Measurements from ENCODE around the gene TNFAIP2.

The TNFAIP2 gene, protein sequence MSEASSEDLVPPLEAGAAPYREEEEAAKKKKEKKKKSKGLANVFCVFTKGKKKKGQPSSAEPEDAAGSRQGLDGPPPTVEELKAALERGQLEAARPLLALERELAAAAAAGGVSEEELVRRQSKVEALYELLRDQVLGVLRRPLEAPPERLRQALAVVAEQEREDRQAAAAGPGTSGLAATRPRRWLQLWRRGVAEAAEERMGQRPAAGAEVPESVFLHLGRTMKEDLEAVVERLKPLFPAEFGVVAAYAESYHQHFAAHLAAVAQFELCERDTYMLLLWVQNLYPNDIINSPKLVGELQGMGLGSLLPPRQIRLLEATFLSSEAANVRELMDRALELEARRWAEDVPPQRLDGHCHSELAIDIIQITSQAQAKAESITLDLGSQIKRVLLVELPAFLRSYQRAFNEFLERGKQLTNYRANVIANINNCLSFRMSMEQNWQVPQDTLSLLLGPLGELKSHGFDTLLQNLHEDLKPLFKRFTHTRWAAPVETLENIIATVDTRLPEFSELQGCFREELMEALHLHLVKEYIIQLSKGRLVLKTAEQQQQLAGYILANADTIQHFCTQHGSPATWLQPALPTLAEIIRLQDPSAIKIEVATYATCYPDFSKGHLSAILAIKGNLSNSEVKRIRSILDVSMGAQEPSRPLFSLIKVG

DNA sequence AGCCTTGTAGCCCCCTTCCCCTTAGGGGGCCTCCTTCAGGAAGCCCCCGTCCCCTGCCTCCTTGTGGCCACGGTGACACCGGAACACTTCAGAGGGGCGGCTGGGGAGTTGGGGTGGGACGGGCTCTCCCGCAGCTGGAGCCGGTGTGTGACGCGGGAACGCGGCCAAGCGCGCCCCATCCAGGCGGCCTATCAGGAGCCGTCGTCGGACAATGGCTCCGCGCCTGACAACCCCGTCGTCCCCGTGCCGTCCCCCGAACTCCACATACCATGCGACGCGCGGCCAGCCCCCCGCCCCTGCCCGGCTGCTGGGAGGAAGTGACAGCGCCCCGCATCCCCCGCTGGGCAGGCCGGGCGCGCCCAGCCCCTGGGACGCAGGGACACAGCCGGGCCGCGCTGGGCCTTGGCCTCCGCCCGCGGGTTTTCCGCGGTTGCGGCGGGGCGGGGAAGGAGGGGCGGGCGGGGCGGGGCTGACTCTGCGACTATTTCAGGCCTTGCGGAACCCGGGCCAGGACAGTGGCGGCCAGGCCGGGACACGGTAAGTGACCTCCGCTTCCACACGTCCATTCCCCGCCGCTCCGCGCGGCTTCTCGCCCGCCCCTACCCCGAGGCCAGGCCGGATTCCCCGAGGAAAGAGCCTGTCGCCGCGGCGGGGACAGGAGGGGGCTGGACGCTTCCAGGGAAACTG is at the start of gene TNFAIP2:
Gene TNFAIP2, plus strand, starts transcription at position 515 of the 687 bp plus-strand sequence. CDS start 2,997 bp downstream, outside the sequence.
- TF ChIP-seq GATA3 (IDR thresholded peaks at IDR 0.05; ENCODE audit: low read depth, low read length) (no peak), GATA2 (IDR thresholded peaks at IDR 0.05; ENCODE audit: low read depth, low read length) (no peak)

GRCh38 chr14:103073876-103074728 is 49.2 kb upstream of the TNFAIP2 start:
- TF ChIP-seq GATA3 (IDR thresholded peaks at IDR 0.05; ENCODE audit: low read depth, low read length) = no peak

GRCh38 chr14:103074729-103075367 is 48.4 kb upstream of the TNFAIP2 start:
- no peak for TF ChIP-seq GATA2 (IDR thresholded peaks at IDR 0.05; ENCODE audit: low read depth, low read length)
- no peak for TF ChIP-seq GATA3 (IDR thresholded peaks at IDR 0.05; ENCODE audit: low read depth, low read length)

DNA sequence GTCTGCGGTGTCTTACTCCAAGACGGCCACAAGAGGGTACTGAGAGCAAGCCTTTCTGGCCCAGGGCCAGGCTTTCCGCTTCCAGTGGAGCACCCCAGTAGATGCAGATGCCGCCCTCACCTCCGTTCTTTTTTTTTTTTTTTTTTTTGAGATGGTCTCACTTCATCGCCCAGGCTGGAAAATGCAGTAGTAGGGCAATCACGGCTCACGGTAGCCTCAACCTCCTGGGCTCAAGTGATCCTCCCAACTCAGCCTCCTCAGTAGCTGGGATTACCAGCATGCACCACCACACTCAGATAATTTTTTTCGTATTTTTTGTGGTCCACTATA is 44.9 kb upstream of the TNFAIP2 start:
- TF ChIP-seq GATA2 (IDR thresholded peaks at IDR 0.05; ENCODE audit: low read depth, low read length) (no peak), GATA3 (IDR thresholded peaks at IDR 0.05; ENCODE audit: low read depth, low read length) (no peak)

GRCh38 chr14:103078860-103079587 is 44.2 kb upstream of the TNFAIP2 start:
- TF ChIP-seq GATA2 (IDR thresholded peaks at IDR 0.05; ENCODE audit: low read depth, low read length) (no peak), GATA3 (IDR thresholded peaks at IDR 0.05; ENCODE audit: low read depth, low read length) (no peak)

DNA sequence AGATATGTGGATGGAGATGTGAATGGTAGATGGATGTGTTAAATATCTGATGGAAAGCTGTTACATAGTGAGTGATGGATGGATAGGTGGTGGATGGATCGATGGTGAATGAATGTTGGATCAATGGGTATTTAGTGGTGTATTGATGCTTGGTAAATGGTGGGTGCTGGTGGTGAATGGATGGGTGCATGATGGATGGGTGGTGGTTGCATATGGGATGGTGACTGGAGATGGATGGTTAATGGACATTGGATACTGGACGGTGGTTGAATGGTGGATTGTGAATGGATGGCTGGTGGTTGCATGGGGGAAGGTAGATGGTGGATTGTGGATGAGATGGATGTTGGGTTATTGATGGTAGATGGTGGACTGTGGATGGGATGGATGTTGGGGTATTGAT is 41.3 kb upstream of the TNFAIP2 start:
- TF ChIP-seq GATA2 (IDR thresholded peaks at IDR 0.05; ENCODE audit: low read depth, low read length) (no peak), GATA3 (IDR thresholded peaks at IDR 0.05; ENCODE audit: low read depth, low read length) (no peak)

DNA sequence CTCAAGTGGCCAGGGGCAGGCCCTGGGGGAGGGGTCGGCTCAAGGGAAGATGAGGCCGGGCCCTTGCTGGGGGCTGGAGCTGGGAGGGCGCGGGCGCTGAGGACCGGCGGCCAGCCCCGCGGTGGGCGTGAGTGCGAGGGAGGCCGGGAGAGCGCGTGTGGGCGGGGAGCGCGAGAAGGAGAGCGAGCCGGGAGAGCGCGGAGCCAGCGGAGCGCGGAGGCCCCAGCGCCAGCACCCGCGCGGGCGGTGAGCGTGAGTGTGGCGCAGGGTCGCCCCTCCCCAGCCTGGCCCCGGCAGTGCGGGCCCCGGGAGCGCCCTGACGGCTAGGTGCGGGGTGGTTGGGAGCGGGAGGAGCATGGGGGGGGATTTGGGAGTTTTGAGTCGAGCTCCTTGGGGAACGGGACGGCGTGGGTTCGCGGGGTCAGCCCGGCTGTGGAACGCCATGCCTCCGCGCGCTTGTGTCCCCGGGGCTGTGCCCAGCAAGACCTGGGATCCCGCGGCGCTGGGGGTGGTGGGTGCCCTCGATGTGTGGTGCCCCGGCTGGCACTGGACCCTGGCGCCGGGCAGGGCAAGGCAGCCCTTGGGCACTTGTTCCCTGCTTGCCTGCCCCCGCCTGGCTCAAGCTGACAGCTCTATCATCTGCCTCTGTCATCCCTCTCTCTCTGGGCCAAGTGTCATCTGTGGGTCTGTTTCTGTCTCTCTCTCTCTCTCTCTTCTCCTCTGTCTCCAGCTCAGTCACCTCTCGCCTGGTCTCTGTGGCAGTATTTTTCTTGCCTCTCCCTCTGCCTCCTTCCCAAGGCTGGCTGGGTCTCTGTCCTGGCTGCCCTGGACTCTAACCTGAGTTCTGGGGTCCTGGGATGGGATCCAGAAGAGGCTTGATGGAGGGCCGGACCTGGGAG is 39.0 kb upstream of the TNFAIP2 start, which contains the start of gene LBHD2:
Gene LBHD2, plus strand, starts transcription at position 190 of the 899 bp plus-strand sequence. CDS start 1,803 bp downstream, outside the sequence.
- TF ChIP-seq GATA2 (IDR thresholded peaks at IDR 0.05; ENCODE audit: low read depth, low read length) (no peak), GATA3 (IDR thresholded peaks at IDR 0.05; ENCODE audit: low read depth, low read length) (no peak)

GRCh38 chr14:103085106-103086091 is 37.9 kb upstream of the TNFAIP2 start:
- TF ChIP-seq GATA3 (IDR thresholded peaks at IDR 0.05; ENCODE audit: low read depth, low read length) (no peak), GATA2 (IDR thresholded peaks at IDR 0.05; ENCODE audit: low read depth, low read length) (no peak)

- TF ChIP-seq GATA2 (IDR thresholded peaks at IDR 0.05; ENCODE audit: low read depth, low read length) (no peak), GATA3 (IDR thresholded peaks at IDR 0.05; ENCODE audit: low read depth, low read length) (no peak)
Observed at GRCh38 chr14:103086771-103087342, 36.4 kb upstream of the TNFAIP2 start.

GRCh38 chr14:103087343-103087835 is 35.9 kb upstream of the TNFAIP2 start:
- TF ChIP-seq GATA2 (IDR thresholded peaks at IDR 0.05; ENCODE audit: low read depth, low read length) (no peak), GATA3 (IDR thresholded peaks at IDR 0.05; ENCODE audit: low read depth, low read length) (no peak)

Measured in SH-SY5Y (cell line).